ENCODE data around the gene SEPTIN8. TPM values are rescaled to one million over a fixed set of nuclear protein-coding genes. Genes with fewer than 3 reads are reported as not detected.
"Not testable (repeated sequence)": the region's sequence is repeated elsewhere in the genome, so short reads cannot be mapped to it uniquely, and the experiment has no call there.

The SEPTIN8 gene
- total RNA-seq, 1 experiment from 2014 or later, result 12.4 TPM

DNA sequence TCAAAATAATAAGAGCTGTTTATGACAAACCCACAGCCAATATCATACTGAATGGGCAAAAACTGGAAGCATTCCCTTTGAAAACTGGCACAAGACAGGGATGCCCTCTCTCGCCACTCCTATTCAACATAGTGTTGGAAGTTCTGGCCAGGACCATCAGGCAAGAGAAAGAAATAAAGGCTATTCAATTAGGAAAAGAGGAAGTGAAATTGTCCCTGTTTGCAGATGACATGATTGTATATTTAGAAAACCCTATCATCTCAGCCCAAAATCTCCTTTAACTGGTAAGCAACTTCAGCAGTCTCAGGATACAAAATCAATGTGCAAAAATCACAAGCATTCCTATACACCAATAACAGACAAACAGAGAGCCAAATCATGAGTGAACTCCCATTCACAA is 27.2 kb upstream of the SEPTIN8 start:
- H3K27me3 ChIP-seq (ENCODE audit: control insufficient read depth, insufficient read depth, low read length); H3K4me3 ChIP-seq (ENCODE audit: insufficient read depth, low read depth, low read length); H3K36me3 ChIP-seq (replicated peaks; ENCODE audit: control insufficient read depth, insufficient read depth, low read length): not testable (repeated sequence)

DNA sequence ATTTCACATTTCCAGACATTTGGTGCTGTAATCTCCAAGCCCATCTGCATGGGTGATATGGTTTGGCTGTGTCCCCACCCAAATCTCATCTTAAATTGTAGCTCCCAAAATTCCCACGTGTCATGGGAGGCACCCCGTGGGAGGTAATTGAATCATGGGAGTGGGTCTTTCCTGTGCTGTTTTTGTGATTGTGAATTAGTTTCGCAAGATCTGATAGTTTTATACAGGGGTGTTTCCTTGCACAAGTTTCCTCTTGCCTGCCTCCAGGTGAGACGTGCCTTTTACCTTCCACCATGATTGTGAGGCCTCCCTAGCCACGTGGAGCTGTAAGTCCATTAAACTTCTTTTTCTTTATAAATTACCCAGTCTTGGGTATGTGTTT is 25.6 kb upstream of the SEPTIN8 start:
- not testable (repeated sequence) for H3K36me3 ChIP-seq (replicated peaks; ENCODE audit: control insufficient read depth, insufficient read depth, low read length); H3K4me3 ChIP-seq (ENCODE audit: insufficient read depth, low read depth, low read length); H3K27me3 ChIP-seq (ENCODE audit: control insufficient read depth, insufficient read depth, low read length); DNase-seq

More for the DNA sequence above, 27.2 kb upstream of the SEPTIN8 start:
- DNase-seq, result not testable (repeated sequence)

DNA sequence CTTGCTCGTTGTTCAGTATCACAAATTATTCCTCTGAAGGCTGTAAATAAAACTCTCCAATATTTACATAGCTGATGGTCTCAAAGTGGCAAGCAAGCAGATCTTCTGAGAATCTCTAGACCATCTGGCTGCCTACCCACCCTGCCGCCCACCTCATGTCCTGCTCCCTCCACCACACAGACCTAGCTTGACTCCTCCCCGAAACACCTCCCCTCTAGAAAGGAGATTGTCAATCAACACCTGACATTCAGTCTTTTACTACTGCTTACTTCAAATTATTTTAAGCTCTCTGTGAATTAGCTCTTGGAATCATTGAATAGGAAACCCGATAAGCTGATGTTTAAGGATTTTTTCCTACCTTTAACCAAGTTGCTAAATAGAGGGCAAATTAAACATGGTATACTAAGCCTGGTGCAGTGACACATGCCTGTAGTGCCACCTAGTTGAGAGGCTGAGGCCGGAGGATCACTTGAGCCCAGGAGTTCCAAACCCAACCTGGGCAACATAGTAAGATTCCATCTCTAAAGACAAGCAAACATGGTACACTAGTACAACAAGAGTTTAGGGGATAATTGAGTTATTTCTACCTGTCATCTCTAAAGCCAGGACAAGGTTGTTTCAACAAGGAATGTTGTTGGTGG is 25.1 kb upstream of the SEPTIN8 start:
- Histone ChIP-seq H3K4me3 (ENCODE audit: insufficient read depth, low read depth, low read length) (no peak overlapping the region), H3K27me3 (ENCODE audit: control insufficient read depth, insufficient read depth, low read length) (no peaks in the 10 kb centered on the region; the same call in 1 of the 2 replicates), H3K36me3 (replicated peaks; ENCODE audit: control insufficient read depth, insufficient read depth, low read length) (no peaks in the 10 kb centered on the region)
- no peak for DNase-seq

DNA sequence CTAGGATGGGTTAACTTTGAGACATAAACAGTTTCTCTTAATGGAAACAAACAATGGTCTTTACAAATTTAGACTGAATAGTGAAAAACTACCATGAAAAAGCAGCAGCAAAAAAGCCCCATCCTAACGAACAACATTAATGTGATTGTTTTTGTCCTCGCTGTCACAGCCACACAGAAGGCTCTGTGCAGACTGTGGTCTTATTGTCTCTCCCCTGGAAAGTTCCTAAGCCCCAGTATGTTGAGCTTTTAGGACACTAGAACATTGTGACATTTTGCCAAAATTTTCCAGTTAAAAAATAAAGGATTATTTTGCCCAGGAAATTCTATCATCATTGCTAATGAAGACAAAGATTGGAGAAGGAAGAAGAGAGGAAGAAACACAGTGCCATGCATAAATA is 23.5 kb upstream of the SEPTIN8 start:
- Histone ChIP-seq H3K36me3 (replicated peaks; ENCODE audit: control insufficient read depth, insufficient read depth, low read length) (no peaks in the 10 kb centered on the region), H3K27me3 (ENCODE audit: control insufficient read depth, insufficient read depth, low read length) (no peaks in the 10 kb centered on the region; the same call in 1 of the 2 replicates), H3K4me3 (ENCODE audit: insufficient read depth, low read depth, low read length) (no peak overlapping the region)
- no peak for DNase-seq

DNA sequence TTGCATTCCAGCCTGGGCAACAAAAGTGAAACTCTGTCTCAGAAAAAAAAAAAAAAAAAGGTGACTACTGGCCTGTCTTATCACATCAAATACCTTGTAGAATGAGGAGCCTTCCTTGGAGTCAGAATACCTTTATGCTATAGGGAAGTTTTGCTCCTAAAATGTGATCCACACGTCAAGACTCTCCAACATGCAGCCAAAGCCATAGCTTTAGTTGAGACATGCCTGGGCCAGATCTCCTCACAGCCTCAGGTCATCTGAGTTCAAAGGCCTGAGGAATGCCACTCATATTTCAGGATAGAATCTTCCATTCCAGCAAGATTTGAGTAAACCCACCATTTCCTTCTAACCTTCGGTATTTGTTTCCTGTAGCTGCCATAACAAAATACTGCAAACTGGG is 22.4 kb upstream of the SEPTIN8 start:
- no peak for DNase-seq
- Histone ChIP-seq H3K36me3 (replicated peaks; ENCODE audit: control insufficient read depth, insufficient read depth, low read length) (no peaks in the 10 kb centered on the region), H3K27me3 (ENCODE audit: control insufficient read depth, insufficient read depth, low read length) (no peaks in the 10 kb centered on the region; the same call in 1 of the 2 replicates), H3K4me3 (ENCODE audit: insufficient read depth, low read depth, low read length) (no peak overlapping the region)

DNA sequence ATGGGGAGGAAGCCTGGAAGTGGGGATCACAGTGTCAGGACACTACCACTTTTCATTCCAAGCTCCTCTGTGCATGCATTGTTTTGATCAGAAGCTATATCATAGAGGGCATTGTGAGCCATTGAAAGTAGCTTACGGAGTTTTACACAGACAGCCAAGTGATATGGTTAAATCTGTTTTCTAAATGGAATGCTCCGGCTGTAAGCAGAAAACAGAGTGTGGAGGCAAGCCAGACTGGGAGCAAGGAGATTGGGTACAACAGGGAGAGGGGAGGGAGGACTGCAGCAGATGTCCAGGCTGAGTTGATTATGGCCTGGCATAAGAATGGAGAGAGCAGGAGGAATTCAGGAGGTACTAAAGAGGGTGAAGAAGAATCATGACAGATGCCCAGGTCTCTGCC is 20.6 kb upstream of the SEPTIN8 start:
- DNase-seq, result no peak
- no peaks in the 10 kb centered on the region for H3K36me3 ChIP-seq (replicated peaks; ENCODE audit: control insufficient read depth, insufficient read depth, low read length)
- H3K27me3 ChIP-seq (ENCODE audit: control insufficient read depth, insufficient read depth, low read length), result no peaks in the 10 kb centered on the region; the same call in 1 of the 2 replicates
- H3K4me3 ChIP-seq (ENCODE audit: insufficient read depth, low read depth, low read length), result no peak overlapping the region

DNA sequence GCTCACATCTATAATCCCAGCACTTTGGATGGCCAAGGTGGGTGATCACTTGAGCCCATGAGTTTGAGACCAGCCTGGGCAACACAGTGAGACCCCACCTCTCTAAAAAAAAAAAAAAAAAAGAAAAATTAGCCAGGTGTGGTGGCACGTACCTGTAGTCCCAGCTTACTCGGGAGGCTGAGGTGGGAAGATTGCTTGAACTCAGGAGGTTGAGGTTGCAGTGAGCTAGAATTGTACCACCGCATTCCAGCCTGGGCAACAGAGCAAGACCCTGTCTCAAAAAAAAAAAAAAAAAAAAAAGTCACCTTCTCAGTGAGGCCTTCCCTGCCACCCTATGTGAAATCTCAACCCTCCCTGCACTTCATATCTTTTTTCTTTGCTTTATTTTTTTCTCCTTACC is 14.0 kb upstream of the SEPTIN8 start:
- Histone ChIP-seq H3K4me3 (ENCODE audit: insufficient read depth, low read depth, low read length) (no peak overlapping the region), H3K27me3 (ENCODE audit: control insufficient read depth, insufficient read depth, low read length) (no peaks in the 10 kb centered on the region), H3K36me3 (replicated peaks; ENCODE audit: control insufficient read depth, insufficient read depth, low read length) (no peaks in the 10 kb centered on the region)
- no peak for DNase-seq

DNA sequence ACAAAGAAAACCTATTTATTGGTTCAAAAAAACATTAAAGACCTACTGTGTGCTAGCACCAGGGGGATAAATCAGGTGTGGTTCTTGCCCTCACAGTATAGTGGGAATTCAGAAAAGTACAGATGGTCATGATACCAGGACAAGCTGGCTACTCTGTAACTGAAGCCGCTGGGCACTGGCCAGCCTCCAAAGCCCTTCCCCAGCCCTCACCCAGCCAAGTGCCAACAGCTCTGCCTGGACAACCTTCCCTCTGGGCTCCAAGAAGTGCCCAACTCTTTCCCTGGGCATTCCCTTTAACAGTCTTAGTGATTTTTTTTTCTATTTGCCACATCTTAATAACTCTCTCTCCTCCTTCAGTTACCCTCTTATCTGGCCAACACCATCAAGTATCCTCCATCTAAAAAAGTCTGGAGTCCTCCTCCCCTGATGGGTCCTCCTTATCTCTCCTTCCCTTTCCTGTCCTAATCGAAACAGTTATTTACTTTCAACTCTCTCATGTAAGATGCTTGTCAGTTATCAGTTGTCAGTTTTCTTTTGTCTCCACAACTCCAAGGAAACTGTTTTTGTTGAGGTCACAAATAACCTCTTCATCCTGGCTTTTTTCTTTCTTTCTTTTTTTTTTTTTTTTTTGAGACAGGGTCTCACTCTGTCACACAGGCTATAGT is 13.3 kb upstream of the SEPTIN8 start:
- DNase-seq, result no peak
- H3K36me3 ChIP-seq (replicated peaks; ENCODE audit: control insufficient read depth, insufficient read depth, low read length), result no peaks in the 10 kb centered on the region
- no peaks in the 10 kb centered on the region for H3K27me3 ChIP-seq (ENCODE audit: control insufficient read depth, insufficient read depth, low read length)
- no peak overlapping the region for H3K4me3 ChIP-seq (ENCODE audit: insufficient read depth, low read depth, low read length)

DNA sequence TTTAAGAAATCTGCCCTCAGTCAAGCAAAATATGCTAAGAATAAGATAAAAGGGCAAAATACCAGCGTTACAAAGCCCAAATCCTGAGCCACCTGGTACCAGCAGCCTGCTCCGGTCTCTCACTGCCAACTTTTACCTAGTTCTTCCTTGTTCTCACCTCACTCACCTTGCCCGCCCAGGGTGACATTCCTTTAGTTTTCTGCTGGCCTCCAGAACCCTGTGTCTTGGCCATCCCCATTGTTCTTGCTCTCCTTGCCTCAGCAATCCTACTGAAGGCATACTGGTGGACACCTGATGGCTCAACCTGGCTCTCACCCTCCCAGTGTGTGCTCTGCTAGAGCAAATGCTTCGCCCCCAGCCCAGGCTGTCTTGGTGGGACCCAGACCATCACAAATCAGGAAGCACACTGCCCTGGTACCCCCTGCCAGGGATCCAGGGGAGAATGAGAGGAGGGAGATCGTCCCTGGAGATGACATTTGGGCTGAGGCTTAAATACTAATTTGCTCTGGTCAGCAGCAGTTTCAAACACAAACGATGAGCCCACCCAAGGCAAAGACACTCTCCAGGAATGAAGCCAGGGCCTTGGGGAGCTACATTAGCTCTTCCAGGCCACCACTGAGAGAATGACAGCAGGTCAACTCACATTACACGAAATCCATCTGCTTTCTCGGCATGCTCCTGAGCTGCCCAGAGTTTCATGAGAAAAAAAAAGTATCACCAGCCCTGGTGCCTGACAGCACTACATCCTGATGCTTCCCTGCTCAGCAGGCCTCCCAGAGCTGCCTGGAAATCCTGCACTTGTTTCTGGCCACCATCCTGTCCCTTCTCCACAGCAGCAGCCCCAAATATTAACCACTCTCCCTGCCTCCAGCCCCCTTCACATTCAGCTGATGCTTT is 12.2 kb upstream of the SEPTIN8 start:
- H3K4me3 ChIP-seq (ENCODE audit: insufficient read depth, low read depth, low read length), result no peak overlapping the region
- H3K36me3 ChIP-seq (replicated peaks; ENCODE audit: control insufficient read depth, insufficient read depth, low read length), result no peaks in the 10 kb centered on the region
- DNase-seq, result no peak
- H3K27me3 ChIP-seq (ENCODE audit: control insufficient read depth, insufficient read depth, low read length), result no peaks in the 10 kb centered on the region

DNA sequence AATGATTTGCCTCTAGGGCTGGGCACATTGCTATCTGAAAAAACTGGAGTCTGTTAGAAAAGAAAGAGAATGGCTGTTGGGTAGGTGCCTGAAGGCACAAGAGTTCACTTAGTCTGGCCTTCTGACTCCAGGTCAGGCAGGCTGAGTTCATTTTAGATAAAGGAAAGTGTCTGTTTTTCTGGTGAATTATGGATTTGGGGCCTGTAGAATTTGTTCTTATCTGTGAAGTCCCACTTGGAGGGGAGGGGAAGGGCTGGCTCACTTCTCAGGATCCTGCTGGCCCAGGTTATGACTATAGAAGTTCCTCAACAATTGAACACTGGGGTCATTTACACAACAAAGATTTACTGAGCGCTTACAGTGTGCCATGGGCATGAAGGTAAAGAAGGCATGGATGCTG is 11.5 kb upstream of the SEPTIN8 start:
- DNase-seq, result no peak

DNA sequence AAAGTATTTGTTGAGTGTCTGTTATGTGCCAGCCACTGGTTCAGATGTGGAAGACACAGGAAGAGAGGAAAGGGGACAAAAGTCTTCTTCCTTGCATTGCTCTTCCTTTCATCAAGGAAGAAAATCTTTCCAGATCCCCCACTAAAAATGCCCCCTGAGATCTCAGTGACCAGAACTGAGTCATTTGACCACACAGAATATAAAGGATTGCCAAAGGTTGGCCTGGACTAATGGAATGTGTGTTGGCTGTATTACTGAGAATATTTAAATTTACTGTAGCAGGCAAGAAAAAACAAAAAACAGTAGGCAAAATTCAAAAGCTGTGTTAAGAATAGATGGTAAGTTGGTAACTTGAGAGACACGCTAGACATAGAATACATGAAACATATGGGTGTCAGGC is 10.0 kb upstream of the SEPTIN8 start:
- Histone ChIP-seq H3K36me3 (replicated peaks; ENCODE audit: control insufficient read depth, insufficient read depth, low read length) (no peaks in the 10 kb centered on the region), H3K4me3 (ENCODE audit: insufficient read depth, low read depth, low read length) (no peak overlapping the region), H3K27me3 (ENCODE audit: control insufficient read depth, insufficient read depth, low read length) (peaks cover 2% of the 10 kb centered on the region; the same call in 1 of the 2 replicates)
- no peak for DNase-seq

More for the DNA sequence above, 11.5 kb upstream of the SEPTIN8 start:
- Histone ChIP-seq H3K27me3 (ENCODE audit: control insufficient read depth, insufficient read depth, low read length) (no peaks in the 10 kb centered on the region), H3K4me3 (ENCODE audit: insufficient read depth, low read depth, low read length) (no peak overlapping the region), H3K36me3 (replicated peaks; ENCODE audit: control insufficient read depth, insufficient read depth, low read length) (no peaks in the 10 kb centered on the region)

DNA sequence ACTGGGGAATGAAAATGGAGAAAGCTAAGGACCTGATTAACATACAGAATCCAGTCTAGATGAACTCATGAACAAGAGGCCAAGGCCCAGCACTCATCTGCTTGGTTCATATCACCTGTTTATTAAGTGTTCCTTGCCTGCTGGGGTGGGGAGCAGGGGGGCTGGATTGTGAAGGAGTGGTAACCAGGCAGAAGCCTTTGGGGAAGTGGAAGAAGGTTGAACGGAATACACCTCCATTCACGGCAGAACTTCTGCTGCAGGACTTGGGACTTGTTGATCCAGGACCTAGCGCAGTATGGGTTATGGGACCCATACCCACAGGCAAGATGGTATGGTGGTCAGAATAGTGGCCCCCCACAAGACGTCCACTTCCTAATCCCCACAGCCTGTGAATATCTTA is 8.8 kb upstream of the SEPTIN8 start:
- Histone ChIP-seq H3K27me3 (ENCODE audit: control insufficient read depth, insufficient read depth, low read length) (peaks cover 4% of the 10 kb centered on the region; the same call in 1 of the 2 replicates), H3K36me3 (replicated peaks; ENCODE audit: control insufficient read depth, insufficient read depth, low read length) (no peaks in the 10 kb centered on the region), H3K4me3 (ENCODE audit: insufficient read depth, low read depth, low read length) (no peak overlapping the region)
- DNase-seq, result no peak

DNA sequence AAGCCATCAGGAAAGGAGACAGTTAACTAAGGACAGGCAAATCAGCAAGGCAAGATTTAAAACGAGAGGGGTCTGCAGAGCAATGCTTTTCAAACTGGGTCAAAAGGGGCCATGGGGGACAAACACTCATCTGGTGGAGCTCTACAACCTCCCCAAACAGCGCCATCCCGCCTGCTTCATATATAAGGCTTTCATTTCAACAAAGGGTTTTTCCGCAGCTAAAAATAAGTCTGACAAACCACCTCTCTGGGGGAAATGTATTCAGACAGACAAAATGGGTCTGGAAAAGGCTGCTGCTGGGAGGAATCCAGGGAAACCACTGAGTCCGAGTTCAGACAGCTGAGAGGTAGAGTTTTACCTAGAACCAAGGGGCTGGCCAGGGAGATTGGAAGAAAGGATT is 8.3 kb upstream of the SEPTIN8 start:
- Histone ChIP-seq H3K36me3 (replicated peaks; ENCODE audit: control insufficient read depth, insufficient read depth, low read length) (no peaks in the 10 kb centered on the region), H3K27me3 (ENCODE audit: control insufficient read depth, insufficient read depth, low read length) (peaks cover 4% of the 10 kb centered on the region; the same call in 1 of the 2 replicates), H3K4me3 (ENCODE audit: insufficient read depth, low read depth, low read length) (no peak overlapping the region)
- no peak for DNase-seq

DNA sequence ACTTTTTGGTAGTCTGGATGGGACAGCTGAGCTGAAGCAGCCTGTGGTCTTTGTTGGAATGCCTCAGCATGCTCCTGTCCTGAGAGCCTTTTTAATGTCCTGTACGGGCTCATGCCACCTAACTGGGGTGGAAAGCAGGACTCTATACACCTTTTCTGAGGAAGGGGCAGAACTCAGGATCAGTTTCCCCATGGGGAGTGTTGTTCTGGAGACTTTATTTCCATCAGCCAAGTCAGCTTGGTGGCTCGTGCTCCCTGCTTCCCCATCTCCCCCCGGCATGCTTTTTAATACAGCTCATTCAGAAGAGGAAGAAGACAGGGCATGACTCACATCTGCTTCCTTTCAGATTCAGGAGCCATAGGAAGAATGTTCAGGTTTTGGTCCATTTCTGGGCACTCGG is 5.1 kb upstream of the SEPTIN8 start:
- Histone ChIP-seq H3K27me3 (ENCODE audit: control insufficient read depth, insufficient read depth, low read length) (peaks cover 25% of the 10 kb centered on the region), H3K4me3 (ENCODE audit: insufficient read depth, low read depth, low read length) (no peak overlapping the region), H3K36me3 (replicated peaks; ENCODE audit: control insufficient read depth, insufficient read depth, low read length) (no peaks in the 10 kb centered on the region)
- DNase-seq, result no peak

DNA sequence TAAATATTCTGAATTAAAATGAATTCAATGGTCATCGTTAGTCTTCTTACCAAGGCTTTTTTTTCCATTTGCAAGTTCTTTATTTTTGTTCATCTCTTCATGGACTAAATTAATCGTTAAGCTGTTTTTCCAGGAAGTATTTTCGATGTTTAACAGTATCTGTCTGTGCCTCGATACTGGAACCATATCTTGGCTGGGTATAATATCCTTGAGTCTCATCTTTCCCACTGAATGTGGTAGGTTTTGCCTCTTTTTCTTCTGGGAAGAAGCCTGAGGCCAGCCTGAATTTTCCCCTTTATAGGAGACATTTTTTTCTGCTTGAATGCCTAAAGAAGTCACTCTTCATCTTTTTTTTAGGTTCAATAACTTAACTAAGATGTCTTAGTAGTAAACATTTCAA is 4.0 kb upstream of the SEPTIN8 start:
- Histone ChIP-seq H3K36me3 (replicated peaks; ENCODE audit: control insufficient read depth, insufficient read depth, low read length) (no peaks in the 10 kb centered on the region), H3K27me3 (ENCODE audit: control insufficient read depth, insufficient read depth, low read length) (peaks cover 32% of the 10 kb centered on the region), H3K4me3 (ENCODE audit: insufficient read depth, low read depth, low read length) (no peak overlapping the region)
- no peak for DNase-seq

Measured in H7 (cell line).